A673 (cell line): ENCODE data around the gene TAB3. TPM values are rescaled to one million over a fixed set of nuclear protein-coding genes. Genes with fewer than 3 reads are reported as not detected.

Experiments
- BruUV-seq: library from RNA; stranded (reverse); fragments of 400-500 nt; replicated peaks from 2 replicates; lab custom pipeline; 2021; lab: Mats Ljungman, UMichigan
- CTCF ChIA-PET: fragments of 300-600 bp; sonication (Branson Sonifier 250); formaldehyde crosslinking; loops from one replicate; lab custom pipeline; 2022; ENCODE audit warnings: antibody characterized with exemption; lab: Charles Lee
- POLR2A ChIA-PET: fragments of 300-600 bp; sonication (Branson Sonifier 250); formaldehyde crosslinking; loops from one replicate; lab custom pipeline; 2022; ENCODE audit warnings: antibody characterized with exemption; ENCODE audit not compliant: low non-redundant PET; lab: Charles Lee
- DNase-seq: peaks from one replicate; pipeline ENCODE4 v3.0.0-alpha.2; 2015; ENCODE audit warnings: low spot score
- H3K27ac ChIP-seq: fragments of 200-600 bp; sonication (generic); 2 replicates; pipeline ENCODE4 v1.5.1; 2016; ENCODE audit warnings: mixed run types, low read depth, mild to moderate bottlenecking, mixed read lengths, antibody characterized with exemption, low read length; ENCODE audit not compliant: poor library complexity, severe bottlenecking
- H3K27me3 ChIP-seq: fragments of 200-600 bp; sonication (generic); replicated peaks from 2 replicates; pipeline ENCODE4 v1.6.1; 2017; ENCODE audit warnings: mixed run types, low read depth, mild to moderate bottlenecking, mixed read lengths, antibody characterized with exemption, low read length; ENCODE audit not compliant: insufficient read depth, poor library complexity
- H3K36me3 ChIP-seq: fragments of 200-600 bp; sonication (generic); 2 replicates; pipeline ENCODE4 v1.6.1; 2016; ENCODE audit warnings: mixed run types, mild to moderate bottlenecking, mixed read lengths, antibody characterized with exemption, low read length; ENCODE audit not compliant: insufficient read depth, poor library complexity, severe bottlenecking
- H3K4me1 ChIP-seq: fragments of 200-600 bp; sonication (generic); 2 replicates; pipeline ENCODE4 v1.6.1; 2017; ENCODE audit warnings: mixed run types, mild to moderate bottlenecking, mixed read lengths, antibody characterized with exemption, low read length; ENCODE audit not compliant: insufficient read depth, poor library complexity, severe bottlenecking
- H3K4me3 ChIP-seq: fragments of 200-600 bp; sonication (generic); 2 replicates; pipeline ENCODE4 v1.5.1; 2016; ENCODE audit warnings: low read depth, mixed run types, mild to moderate bottlenecking, mixed read lengths, low read length; ENCODE audit not compliant: poor library complexity, severe bottlenecking
- H3K9me3 ChIP-seq: fragments of 200-600 bp; sonication (generic); 2 replicates; pipeline ENCODE4 v1.6.1; 2016; ENCODE audit warnings: mixed run types, low read depth, mild to moderate bottlenecking, mixed read lengths, antibody characterized with exemption, low read length; ENCODE audit not compliant: poor library complexity, severe bottlenecking
- EZH2 ChIP-seq: fragments of 200-600 bp; sonication (generic); IDR thresholded peaks from 2 replicates; pipeline ENCODE4 v1.6.1; 2017; ENCODE audit warnings: borderline replicate concordance, low read depth, mild to moderate bottlenecking, mixed read lengths, antibody characterized with exemption, low read length; ENCODE audit not compliant: poor library complexity, severe bottlenecking
- intact Hi-C: fragments of 100-400 bp; cut with micrococcal nuclease; formaldehyde crosslinking; loops from one replicate; pipeline ENCODE4 v1.10.0; 2022; ENCODE audit not compliant: unreplicated experiment
- total RNA-seq: library from RNA; stranded (reverse); gene quantifications from 2 replicates; pipeline ENCODE4 v1.2.3, GENCODE V29; 2021
- TF ChIP-seq, protein P1 (sequence below): fragments of 300-800, 200-600 bp; sonication (generic); conservative IDR thresholded peaks from 2 replicates; pipeline ENCODE4 v1.5.1; 2017; ENCODE audit warnings: low read depth, mild to moderate bottlenecking, antibody characterized with exemption, low read length, moderate library complexity, mixed read lengths

The TAB3 gene
- total RNA-seq, 1 experiment from 2014 or later: 12.0 TPM

DNA sequence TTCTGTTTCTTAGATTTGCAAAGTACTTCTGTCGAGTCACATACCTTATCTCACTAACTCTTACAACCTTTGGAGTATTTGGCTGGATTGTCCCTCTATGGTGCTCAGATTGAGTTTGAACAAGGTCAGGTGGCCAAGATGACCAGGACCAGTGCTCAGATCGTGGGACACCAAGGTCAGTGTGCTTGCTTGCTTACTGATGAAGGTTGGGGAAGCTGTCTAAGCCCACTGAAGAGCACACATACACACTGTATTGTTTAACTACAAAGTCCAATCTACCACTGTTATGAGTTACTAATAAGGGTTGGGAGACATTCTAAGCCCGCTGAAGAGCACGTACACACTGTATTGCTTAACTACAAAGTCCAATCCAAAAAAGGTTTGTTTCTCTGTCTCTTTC is 53.7 kb downstream of the TAB3 start:
- Histone ChIP-seq H3K27me3 (no peaks in the 10 kb centered on the region), H3K27ac (no peak overlapping the region), H3K36me3 (no peaks in the 10 kb centered on the region), H3K4me1 (no peaks in the 10 kb centered on the region), H3K9me3 (no peaks in the 10 kb centered on the region), H3K4me3 (no peak overlapping the region)
- no TSS peak for BruUV-seq
- no peak for DNase-seq
- TF ChIP-seq EZH2: no peak
- TF ChIP-seq, protein P1, sequence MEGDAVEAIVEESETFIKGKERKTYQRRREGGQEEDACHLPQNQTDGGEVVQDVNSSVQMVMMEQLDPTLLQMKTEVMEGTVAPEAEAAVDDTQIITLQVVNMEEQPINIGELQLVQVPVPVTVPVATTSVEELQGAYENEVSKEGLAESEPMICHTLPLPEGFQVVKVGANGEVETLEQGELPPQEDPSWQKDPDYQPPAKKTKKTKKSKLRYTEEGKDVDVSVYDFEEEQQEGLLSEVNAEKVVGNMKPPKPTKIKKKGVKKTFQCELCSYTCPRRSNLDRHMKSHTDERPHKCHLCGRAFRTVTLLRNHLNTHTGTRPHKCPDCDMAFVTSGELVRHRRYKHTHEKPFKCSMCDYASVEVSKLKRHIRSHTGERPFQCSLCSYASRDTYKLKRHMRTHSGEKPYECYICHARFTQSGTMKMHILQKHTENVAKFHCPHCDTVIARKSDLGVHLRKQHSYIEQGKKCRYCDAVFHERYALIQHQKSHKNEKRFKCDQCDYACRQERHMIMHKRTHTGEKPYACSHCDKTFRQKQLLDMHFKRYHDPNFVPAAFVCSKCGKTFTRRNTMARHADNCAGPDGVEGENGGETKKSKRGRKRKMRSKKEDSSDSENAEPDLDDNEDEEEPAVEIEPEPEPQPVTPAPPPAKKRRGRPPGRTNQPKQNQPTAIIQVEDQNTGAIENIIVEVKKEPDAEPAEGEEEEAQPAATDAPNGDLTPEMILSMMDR: no peak
- CTCF ChIA-PET: no interaction called here
- POLR2A ChIA-PET: no interaction called here
- intact Hi-C loops: no loop called here

DNA sequence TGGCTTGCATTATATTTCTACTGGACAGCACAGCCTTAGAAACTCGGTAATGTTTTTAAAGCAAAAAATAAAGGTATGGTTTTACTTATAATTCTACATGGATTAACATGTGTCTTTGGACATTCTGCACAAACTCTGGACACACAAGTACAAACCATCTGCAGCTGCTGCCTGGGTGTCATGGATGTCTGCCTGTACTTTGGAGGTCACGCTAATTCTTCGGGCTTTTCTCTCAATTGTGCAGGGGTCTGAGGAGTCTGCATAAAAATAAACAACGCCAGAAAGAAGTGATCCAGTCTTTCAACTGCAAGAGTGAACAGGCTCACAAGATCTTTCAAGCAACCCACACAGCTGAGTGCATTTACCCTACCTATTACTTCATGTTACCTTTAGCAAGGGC is 55.2 kb downstream of the TAB3 start:
- H3K4me3 ChIP-seq: no peak overlapping the region
- H3K27ac ChIP-seq: no peak overlapping the region
- intact Hi-C loops: no loop called here
- H3K4me1 ChIP-seq: no peaks in the 10 kb centered on the region
- H3K9me3 ChIP-seq: no peaks in the 10 kb centered on the region
- no peaks in the 10 kb centered on the region for H3K27me3 ChIP-seq
- CTCF ChIA-PET: no interaction called here
- BruUV-seq: no TSS peak
- no peak for DNase-seq
- no peaks in the 10 kb centered on the region for H3K36me3 ChIP-seq
- no peak for TF ChIP-seq EZH2
- TF ChIP-seq, protein P1: no peak
- POLR2A ChIA-PET: no interaction called here

DNA sequence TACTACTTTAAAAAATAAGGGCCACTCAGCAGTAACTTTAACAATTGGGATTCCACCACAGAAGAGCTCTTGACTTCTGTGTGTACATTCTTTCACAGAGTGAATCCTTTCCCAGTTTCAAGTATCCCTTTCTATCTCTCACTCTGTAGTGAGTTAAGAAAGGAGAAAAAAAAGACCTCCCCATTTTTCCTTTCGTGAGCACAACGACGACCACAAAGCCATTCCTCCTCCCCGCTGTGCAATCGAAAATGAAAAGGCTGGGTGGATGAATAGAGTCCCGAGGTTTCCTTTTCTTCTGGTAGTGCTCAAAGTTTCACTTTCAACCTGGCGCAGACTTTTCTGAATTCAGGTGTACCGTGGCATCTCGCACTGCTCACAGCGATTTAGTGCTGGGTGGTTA is 58.0 kb downstream of the TAB3 start:
- Histone ChIP-seq H3K27ac (no peak overlapping the region), H3K4me1 (no peaks in the 10 kb centered on the region), H3K4me3 (no peak overlapping the region), H3K9me3 (no peaks in the 10 kb centered on the region), H3K36me3 (no peaks in the 10 kb centered on the region), H3K27me3 (no peaks in the 10 kb centered on the region)
- ChIA-PET POLR2A (no interaction called here), CTCF (no interaction called here)
- no peak for DNase-seq
- BruUV-seq: no TSS peak
- intact Hi-C loops: no loop called here
- no peak for TF ChIP-seq EZH2
- TF ChIP-seq, protein P1: no peak
